MCF 10A (cell line): Measurements from ENCODE around the gene LRRK1. TPM values are rescaled to one million over a fixed set of nuclear protein-coding genes. Genes with fewer than 3 reads are reported as not detected.

Source experiments
- BruUV-seq: library from RNA; stranded (reverse); fragments of 400-500 nt; replicated peaks from 2 replicates; lab custom pipeline; 2021; lab: Mats Ljungman, UMichigan
- CTCF ChIA-PET: fragments of 300-600 bp; sonication (Branson Sonifier 250); formaldehyde crosslinking; extraction: SDS; loops from one replicate; lab custom pipeline; 2021; ENCODE audit warnings: antibody characterized with exemption, inconsistent platforms; lab: Yijun Ruan, JAX
- POLR2A ChIA-PET: fragments of 300-600, 350-650 bp; sonication (Branson Sonifier 250); formaldehyde crosslinking; extraction: SDS; loops from one replicate; lab custom pipeline; 2020; ENCODE audit warnings: antibody characterized with exemption, inconsistent platforms; lab: Yijun Ruan, JAX
- DNase-seq: peaks from one replicate; pipeline ENCODE4 v3.0.0-alpha.2; 2018; ENCODE audit not compliant: unreplicated experiment
- H3K27ac Mint-ChIP-seq: one replicate; pipeline ENCODE4 v1.8.0; 2022; ENCODE audit warnings: mild to moderate bottlenecking, low read depth, mixed read lengths; ENCODE audit not compliant: unreplicated experiment
- H3K27me3 Mint-ChIP-seq: one replicate; pipeline ENCODE4 v1.8.0; 2022; ENCODE audit warnings: mixed read lengths; ENCODE audit not compliant: insufficient read depth, unreplicated experiment
- H3K36me3 Mint-ChIP-seq: one replicate; pipeline ENCODE4 v1.8.0; 2022; ENCODE audit warnings: mild to moderate bottlenecking, moderate library complexity, mixed read lengths; ENCODE audit not compliant: insufficient read depth, unreplicated experiment
- H3K4me1 Mint-ChIP-seq: one replicate; pipeline ENCODE4 v1.8.0; 2022; ENCODE audit warnings: mixed read lengths; ENCODE audit not compliant: insufficient read depth, unreplicated experiment
- H3K4me3 Mint-ChIP-seq: one replicate; pipeline ENCODE4 v1.8.0; 2022; ENCODE audit warnings: mild to moderate bottlenecking, moderate library complexity, mixed read lengths; ENCODE audit not compliant: unreplicated experiment
- H3K9me3 Mint-ChIP-seq: one replicate; pipeline ENCODE4 v1.8.0; 2022; ENCODE audit warnings: mixed read lengths; ENCODE audit not compliant: unreplicated experiment
- intact Hi-C: fragments of 100-400 bp; cut with micrococcal nuclease; formaldehyde crosslinking; loops from 2 replicates; pipeline ENCODE4 v1.14.1; 2022
- total RNA-seq: library from RNA; stranded (reverse); gene quantifications from 2 replicates; pipeline ENCODE4 v1.2.3, GENCODE V29; 2022
- TF ChIP-seq, protein P1 (sequence below): fragments of 200-600 bp; IDR thresholded peaks from one replicate; pipeline ENCODE4 v1.8.0; 2022; ENCODE audit warnings: antibody characterized with exemption, mild to moderate bottlenecking; ENCODE audit not compliant: unreplicated experiment

Gene LRRK1
- total RNA-seq, 1 experiment from 2014 or later = 15.4 TPM

DNA sequence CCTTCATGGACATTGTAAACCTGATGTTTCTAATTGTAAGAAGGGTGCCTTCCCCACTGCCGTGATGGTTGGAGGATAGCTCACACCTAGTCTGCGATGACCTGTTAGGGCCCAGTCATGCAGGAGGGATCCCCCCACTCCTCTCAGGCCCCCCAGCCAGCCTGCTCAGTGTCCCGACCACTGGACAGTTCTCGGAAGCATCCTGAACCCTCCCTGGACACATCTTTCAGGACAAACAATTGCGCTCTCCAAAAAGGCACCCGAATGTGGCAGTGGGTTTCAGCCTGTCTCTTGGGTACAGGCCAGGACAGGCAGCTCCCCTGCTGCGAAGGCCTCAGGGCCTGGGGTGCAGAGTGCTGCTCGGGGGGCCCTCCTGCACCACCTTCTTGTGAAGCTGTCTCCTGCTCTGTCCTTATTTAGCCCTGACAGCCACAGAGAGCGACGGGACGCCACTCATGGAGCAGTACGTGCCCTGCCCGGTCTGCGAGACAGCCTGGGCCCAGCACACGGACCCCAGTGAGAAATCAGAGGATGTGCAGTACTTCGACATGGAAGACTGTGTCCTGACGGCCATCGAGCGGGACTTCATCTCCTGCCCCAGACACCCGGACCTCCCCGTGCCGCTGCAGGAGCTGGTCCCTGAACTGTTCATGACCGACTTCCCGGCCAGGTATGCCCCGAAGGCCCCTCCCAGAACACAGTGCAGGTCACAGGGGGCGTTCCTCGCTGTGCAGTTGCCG is 132.3 kb downstream of the LRRK1 start:
- Mint-ChIP-seq H3K4me3 (no peak overlapping the region), H3K4me1 (no peaks in the 10 kb centered on the region), H3K27me3 (no peaks in the 10 kb centered on the region), H3K36me3 (peaks cover 32% of the 10 kb centered on the region), H3K27ac (no peak overlapping the region), H3K9me3 (no peaks in the 10 kb centered on the region)
- BruUV-seq = no TSS peak
- CTCF ChIA-PET = interaction anchor here (0.6 kb wide), 1 partner anchor 36 kb away, joined by 3 read pairs; no protein-coding TSS in a partner anchor
- TF ChIP-seq, protein P1, sequence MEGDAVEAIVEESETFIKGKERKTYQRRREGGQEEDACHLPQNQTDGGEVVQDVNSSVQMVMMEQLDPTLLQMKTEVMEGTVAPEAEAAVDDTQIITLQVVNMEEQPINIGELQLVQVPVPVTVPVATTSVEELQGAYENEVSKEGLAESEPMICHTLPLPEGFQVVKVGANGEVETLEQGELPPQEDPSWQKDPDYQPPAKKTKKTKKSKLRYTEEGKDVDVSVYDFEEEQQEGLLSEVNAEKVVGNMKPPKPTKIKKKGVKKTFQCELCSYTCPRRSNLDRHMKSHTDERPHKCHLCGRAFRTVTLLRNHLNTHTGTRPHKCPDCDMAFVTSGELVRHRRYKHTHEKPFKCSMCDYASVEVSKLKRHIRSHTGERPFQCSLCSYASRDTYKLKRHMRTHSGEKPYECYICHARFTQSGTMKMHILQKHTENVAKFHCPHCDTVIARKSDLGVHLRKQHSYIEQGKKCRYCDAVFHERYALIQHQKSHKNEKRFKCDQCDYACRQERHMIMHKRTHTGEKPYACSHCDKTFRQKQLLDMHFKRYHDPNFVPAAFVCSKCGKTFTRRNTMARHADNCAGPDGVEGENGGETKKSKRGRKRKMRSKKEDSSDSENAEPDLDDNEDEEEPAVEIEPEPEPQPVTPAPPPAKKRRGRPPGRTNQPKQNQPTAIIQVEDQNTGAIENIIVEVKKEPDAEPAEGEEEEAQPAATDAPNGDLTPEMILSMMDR = no peak
- intact Hi-C loops = no loop called here
- no peak for DNase-seq
- POLR2A ChIA-PET = no interaction called here

DNA sequence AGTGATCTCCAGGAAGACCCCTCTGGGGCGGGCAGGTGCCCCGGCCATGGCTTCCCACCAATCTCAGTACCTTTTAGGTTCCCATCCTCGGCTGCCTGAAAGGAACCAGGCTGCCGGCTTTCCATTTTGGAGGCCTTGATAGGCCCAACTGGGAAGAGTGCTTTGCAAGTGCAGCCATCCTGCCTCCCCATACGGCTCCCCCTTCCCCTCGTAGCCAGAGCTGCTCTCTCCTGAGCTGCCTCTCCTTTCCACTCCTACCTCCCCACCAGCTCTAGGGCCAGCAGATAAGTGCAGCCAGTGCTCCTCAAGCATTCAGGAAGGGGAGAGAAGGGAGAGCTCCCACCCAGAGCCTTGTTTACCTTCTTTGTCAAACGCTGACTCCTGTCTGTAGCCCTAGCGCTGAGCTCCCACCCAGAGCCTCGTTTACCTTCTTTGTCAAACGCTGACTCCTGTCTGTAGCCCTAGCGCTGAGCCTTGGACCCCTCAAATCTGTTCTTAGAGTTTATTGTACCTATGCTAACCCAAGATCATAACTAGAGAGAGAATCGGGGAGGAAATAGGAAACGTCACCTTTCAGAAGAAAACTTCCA is 133.0 kb downstream of the LRRK1 start:
- BruUV-seq = no TSS peak
- H3K27me3 Mint-ChIP-seq = no peaks in the 10 kb centered on the region
- no peak overlapping the region for H3K27ac Mint-ChIP-seq
- ChIA-PET POLR2A (no interaction called here), CTCF (no interaction called here)
- intact Hi-C loops = no loop called here
- H3K4me3 Mint-ChIP-seq = no peak overlapping the region
- no peaks in the 10 kb centered on the region for H3K4me1 Mint-ChIP-seq
- DNase-seq = no peak
- TF ChIP-seq, protein P1 = no peak
- no peaks in the 10 kb centered on the region for H3K9me3 Mint-ChIP-seq
- H3K36me3 Mint-ChIP-seq = peaks cover 34% of the 10 kb centered on the region

DNA sequence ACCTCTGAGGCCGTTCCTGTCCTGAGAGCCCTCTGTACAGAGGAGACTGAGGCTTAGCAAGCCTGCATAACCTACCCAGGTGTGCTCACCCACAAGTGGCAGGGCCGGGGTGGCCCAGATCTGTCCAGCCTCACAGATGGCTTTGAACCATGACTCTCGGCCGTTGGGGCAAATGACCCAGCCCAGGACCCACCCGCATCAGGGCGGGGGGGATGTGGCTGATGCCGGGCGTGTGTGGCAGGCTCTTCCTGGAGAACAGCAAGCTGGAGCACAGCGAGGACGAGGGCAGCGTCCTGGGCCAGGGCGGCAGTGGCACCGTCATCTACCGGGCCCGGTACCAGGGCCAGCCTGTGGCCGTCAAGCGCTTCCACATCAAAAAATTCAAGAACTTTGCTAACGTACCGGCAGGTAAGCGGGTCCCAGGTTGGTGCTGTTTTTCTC is 133.5 kb downstream of the LRRK1 start:
- H3K27ac Mint-ChIP-seq = no peak overlapping the region
- peaks cover 34% of the 10 kb centered on the region for H3K36me3 Mint-ChIP-seq
- no peaks in the 10 kb centered on the region for H3K9me3 Mint-ChIP-seq
- CTCF ChIA-PET = no interaction called here
- BruUV-seq = no TSS peak
- no peaks in the 10 kb centered on the region for H3K4me1 Mint-ChIP-seq
- TF ChIP-seq, protein P1 = no peak
- intact Hi-C loops = no loop called here
- H3K27me3 Mint-ChIP-seq = no peaks in the 10 kb centered on the region
- no peak overlapping the region for H3K4me3 Mint-ChIP-seq
- DNase-seq = no peak
- POLR2A ChIA-PET = no interaction called here

DNA sequence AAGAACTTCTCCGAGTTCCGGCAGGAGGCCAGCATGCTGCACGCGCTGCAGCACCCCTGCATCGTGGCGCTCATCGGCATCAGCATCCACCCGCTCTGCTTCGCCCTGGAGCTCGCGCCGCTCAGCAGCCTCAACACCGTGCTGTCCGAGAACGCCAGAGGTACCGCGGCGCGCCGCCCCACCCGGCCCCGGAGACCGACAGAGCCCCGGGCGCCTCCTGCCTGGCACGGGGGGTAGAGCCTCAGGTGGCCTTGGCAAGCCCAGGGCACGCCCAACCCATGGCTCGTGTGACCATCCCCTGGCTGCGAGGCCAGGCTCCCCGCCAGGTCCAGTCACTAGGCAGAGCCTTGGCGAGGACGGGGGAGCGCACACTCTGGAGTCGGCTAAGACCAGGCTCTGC is 134.1 kb downstream of the LRRK1 start:
- Mint-ChIP-seq H3K4me3 (no peak overlapping the region), H3K36me3 (peaks cover 34% of the 10 kb centered on the region), H3K27me3 (no peaks in the 10 kb centered on the region), H3K4me1 (no peaks in the 10 kb centered on the region), H3K9me3 (no peaks in the 10 kb centered on the region), H3K27ac (no peak overlapping the region)
- ChIA-PET CTCF (no interaction called here), POLR2A (no interaction called here)
- intact Hi-C loops = no loop called here
- no peak for DNase-seq
- BruUV-seq = no TSS peak
- TF ChIP-seq, protein P1 = no peak
